ENCODE data around the gene DHX9.
A peak's percentile ranks its signal among the peaks of the same experiment; 100 is the strongest.

The DHX9 gene

GRCh38 chr1:182839209-182840066 is at the start of gene DHX9:
DHX9 (plus strand) TSS chr1:182839347; CDS start chr1:182842567, 3,220 bp downstream.
- TF ChIP-seq ZBTB7A (IDR thresholded peaks at IDR 0.05; ENCODE audit: low read depth) (no peak), MAX (IDR thresholded peaks at IDR 0.05) (peak; percentile 94), FOXM1 (IDR thresholded peaks at IDR 0.05; ENCODE audit: borderline replicate concordance, low read depth) (no peak), CEBPB (IDR thresholded peaks at IDR 0.05) (no peak), TEAD4 (IDR thresholded peaks at IDR 0.05) (peak; percentile 28; the same call in 1 of the 2 replicates), TAF1 (IDR thresholded peaks at IDR 0.05; ENCODE audit: low read depth) (peak; percentile 87), CREB1 (IDR thresholded peaks at IDR 0.05; ENCODE audit: low read depth) (no peak), TCF12 (IDR thresholded peaks at IDR 0.05; ENCODE audit: low read depth) (0 out of 2 replicates have a peak, but pooled peaks have one; percentile 48), RAD21 (IDR thresholded peaks at IDR 0.05; ENCODE audit: low read depth) (no peak), YY1 (IDR thresholded peaks at IDR 0.05; ENCODE audit: low read depth) (peak; percentile 92), USF1 (IDR thresholded peaks at IDR 0.05) (no peak), EGR1 (IDR thresholded peaks at IDR 0.05) (peak; percentile 57; the same call in 1 of the 2 replicates), NFIC (IDR thresholded peaks at IDR 0.05) (peak; percentile 1; the same call in 1 of the 2 replicates), EP300 (IDR thresholded peaks at IDR 0.05; ENCODE audit: borderline replicate concordance) (peak; percentile 18; the same call in 1 of the 2 replicates)
- TF ChIP-seq, protein P1, sequence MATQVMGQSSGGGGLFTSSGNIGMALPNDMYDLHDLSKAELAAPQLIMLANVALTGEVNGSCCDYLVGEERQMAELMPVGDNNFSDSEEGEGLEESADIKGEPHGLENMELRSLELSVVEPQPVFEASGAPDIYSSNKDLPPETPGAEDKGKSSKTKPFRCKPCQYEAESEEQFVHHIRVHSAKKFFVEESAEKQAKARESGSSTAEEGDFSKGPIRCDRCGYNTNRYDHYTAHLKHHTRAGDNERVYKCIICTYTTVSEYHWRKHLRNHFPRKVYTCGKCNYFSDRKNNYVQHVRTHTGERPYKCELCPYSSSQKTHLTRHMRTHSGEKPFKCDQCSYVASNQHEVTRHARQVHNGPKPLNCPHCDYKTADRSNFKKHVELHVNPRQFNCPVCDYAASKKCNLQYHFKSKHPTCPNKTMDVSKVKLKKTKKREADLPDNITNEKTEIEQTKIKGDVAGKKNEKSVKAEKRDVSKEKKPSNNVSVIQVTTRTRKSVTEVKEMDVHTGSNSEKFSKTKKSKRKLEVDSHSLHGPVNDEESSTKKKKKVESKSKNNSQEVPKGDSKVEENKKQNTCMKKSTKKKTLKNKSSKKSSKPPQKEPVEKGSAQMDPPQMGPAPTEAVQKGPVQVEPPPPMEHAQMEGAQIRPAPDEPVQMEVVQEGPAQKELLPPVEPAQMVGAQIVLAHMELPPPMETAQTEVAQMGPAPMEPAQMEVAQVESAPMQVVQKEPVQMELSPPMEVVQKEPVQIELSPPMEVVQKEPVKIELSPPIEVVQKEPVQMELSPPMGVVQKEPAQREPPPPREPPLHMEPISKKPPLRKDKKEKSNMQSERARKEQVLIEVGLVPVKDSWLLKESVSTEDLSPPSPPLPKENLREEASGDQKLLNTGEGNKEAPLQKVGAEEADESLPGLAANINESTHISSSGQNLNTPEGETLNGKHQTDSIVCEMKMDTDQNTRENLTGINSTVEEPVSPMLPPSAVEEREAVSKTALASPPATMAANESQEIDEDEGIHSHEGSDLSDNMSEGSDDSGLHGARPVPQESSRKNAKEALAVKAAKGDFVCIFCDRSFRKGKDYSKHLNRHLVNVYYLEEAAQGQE (IDR thresholded peaks at IDR 0.05; ENCODE audit: low read depth): no peak; the same call in 1 of the 2 replicates

DNA sequence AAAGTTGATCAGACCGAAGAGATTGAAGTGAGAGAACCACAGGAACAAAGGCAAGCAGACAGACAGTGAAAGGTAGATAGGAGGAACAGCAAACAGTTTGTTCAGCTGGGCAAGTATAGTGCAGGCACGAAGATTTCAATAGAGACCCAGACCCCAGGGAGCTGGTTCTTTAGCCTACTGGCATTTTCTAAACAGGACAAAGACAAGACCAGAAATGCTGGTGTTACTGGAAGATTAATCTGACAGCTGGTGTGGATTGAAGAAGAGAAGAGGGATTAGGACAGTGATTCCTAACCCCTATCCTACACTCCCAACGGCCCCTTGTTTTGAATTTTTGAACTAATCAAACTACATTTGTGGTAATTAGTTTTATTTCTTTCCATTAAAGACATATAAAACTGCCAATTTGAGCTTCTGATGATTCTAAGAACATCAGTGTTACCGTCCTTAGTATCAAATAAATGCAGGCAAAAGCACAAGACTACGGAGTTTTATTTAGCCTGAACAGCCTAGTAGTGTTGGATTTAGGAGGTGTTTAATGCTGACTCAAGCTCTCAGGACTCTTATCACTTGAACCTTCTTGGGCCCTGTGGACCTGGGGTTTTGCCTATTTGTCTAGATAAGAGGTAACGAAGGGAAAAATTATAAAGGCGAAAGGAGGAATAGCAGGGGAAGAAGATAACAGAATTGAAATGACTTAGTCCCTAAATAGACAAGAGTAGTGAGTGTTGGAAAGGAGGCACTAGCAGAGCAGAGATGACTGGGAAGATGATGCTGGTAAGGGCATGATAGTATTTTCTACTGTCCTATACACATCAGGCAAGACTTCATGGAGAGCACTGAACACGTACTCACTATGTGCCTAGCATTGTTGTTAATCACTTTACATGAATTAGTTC is 47.6 kb upstream of the DHX9 start:
- TF ChIP-seq YY1 (IDR thresholded peaks at IDR 0.05; ENCODE audit: low read depth) (no peak), FOXM1 (IDR thresholded peaks at IDR 0.05; ENCODE audit: borderline replicate concordance, low read depth) (no peak), MAX (IDR thresholded peaks at IDR 0.05) (no peak), ZBTB7A (IDR thresholded peaks at IDR 0.05; ENCODE audit: low read depth) (no peak), USF1 (IDR thresholded peaks at IDR 0.05) (no peak), TEAD4 (IDR thresholded peaks at IDR 0.05) (no peak), TAF1 (IDR thresholded peaks at IDR 0.05; ENCODE audit: low read depth) (no peak), CEBPB (IDR thresholded peaks at IDR 0.05) (no peak), TCF12 (IDR thresholded peaks at IDR 0.05; ENCODE audit: low read depth) (no peak), RAD21 (IDR thresholded peaks at IDR 0.05; ENCODE audit: low read depth) (no peak), NFIC (IDR thresholded peaks at IDR 0.05) (no peak), CREB1 (IDR thresholded peaks at IDR 0.05; ENCODE audit: low read depth) (no peak), EGR1 (IDR thresholded peaks at IDR 0.05) (no peak), EP300 (IDR thresholded peaks at IDR 0.05; ENCODE audit: borderline replicate concordance) (no peak)
- TF ChIP-seq, protein P1 (IDR thresholded peaks at IDR 0.05; ENCODE audit: low read depth): no peak

DNA sequence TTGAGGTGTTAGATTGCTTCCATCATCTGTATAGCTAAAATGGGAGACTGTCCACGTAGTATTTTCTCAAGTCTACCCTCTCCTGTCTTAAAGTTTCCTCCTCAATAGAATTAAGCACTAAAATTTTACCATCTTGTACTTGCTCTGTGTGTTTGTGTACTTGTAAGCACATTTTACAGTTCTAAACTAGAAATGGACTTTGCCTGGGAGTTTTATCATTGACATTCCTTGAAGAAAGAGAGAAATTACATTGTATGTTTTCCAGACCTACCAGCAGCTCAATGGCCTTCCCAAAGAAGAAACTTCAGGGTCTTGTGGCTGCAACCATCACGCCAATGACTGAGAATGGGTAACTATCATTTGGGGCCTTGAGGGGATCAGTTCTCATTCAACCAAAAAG is 45.1 kb upstream of the DHX9 start:
- TF ChIP-seq USF1 (IDR thresholded peaks at IDR 0.05) (no peak), CEBPB (IDR thresholded peaks at IDR 0.05) (no peak), TCF12 (IDR thresholded peaks at IDR 0.05; ENCODE audit: low read depth) (no peak), YY1 (IDR thresholded peaks at IDR 0.05; ENCODE audit: low read depth) (no peak), RAD21 (IDR thresholded peaks at IDR 0.05; ENCODE audit: low read depth) (no peak), FOXM1 (IDR thresholded peaks at IDR 0.05; ENCODE audit: borderline replicate concordance, low read depth) (no peak)
- TF ChIP-seq, protein P1 (IDR thresholded peaks at IDR 0.05; ENCODE audit: low read depth): no peak

All from Ishikawa (cell line).